Urothelium cell line (cell line): ENCODE data around the gene MOSMO.
"Not testable (repeated sequence)": the region's sequence is repeated elsewhere in the genome, so short reads cannot be mapped to it uniquely, and the experiment has no call there.

Experiments used
- DNase-seq: peaks from one replicate; pipeline ENCODE4 v3.0.0; 2011; ENCODE audit warnings: low spot score, mixed read lengths
- FAIRE-seq: peaks from 2 replicates; lab custom pipeline; 2011; peaks lifted over from hg19 to GRCh38; lab: Jason Lieb, UNC

MOSMO gene

DNA sequence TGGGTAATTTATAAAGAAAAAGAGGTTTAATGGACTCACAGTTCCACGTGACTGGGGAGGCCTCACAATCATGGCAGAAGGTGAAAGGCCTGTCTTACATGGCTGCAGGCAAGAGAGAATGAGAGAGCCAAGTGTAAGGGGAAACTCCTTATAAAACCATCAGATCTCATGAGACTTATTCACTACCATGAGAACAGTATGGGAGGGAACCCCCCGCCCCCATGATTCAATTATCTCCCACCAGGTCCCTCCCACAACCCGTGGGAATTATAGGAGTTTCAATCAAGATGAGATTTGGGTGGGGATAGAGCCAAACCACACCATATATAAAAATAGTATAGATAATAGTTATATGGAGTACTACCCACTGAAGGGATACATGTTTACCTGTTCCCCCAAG lies 36.0 kb downstream of the MOSMO start:
- FAIRE-seq, DNase-seq: not testable (repeated sequence)

DNA sequence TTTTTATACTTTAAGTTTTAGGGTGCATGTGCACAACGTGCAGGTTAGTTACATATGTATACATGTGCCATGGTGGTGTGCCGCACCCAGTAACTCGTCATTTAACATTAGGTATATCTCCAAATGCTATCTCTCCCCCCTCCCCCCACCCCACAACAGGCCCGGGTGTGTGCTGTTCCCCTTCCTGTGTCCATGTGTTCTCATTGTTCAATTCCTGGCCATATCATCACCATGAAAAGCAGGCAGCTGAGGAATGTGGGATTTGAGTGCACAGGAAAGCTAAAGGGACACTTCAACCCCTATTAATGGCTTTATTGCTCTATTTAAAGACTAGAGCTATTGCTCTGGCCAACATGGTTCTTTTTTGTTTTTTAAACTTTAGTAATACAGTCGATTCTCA lies 38.0 kb downstream of the MOSMO start:
- not testable (repeated sequence) for DNase-seq, FAIRE-seq

DNA sequence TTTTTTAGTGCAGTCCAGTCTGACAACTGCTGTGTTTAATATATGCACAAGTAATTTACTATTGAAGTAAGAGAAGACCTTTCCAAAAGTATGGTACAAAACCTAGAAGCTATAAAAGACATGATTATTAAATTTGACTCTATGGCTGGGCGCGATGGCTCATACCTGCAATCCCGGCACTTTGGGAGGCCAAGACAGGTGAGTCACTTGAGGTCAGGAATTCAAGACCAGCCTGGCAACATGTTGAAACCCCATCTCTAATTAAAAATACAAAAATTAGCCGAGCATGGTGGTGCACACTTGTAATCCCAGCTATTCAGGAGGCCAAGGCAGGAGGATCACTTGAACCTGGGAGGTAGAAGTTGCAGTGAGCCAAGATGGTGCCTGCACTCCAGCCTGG lies 43.1 kb downstream of the MOSMO start:
- DNase-seq: no peak
- FAIRE-seq: no peak

DNA sequence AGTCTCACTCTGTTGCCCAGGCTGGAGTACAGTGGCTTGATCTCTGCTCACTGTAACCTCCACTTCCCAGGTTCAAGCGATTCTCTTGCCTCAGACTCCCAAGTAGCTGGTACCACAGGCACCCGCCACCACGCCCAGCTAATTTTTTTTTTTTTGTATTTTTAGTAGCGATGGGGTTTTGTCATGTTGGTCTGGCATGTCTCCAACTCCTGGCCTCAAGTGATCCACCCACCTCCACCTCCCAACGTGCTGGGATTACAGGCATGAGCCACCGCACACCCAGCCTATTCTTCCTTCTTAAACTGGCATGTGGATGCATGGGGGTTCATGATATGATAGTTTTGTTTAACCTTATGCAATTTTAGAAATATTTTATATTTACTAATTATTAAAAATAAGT lies 45.1 kb downstream of the MOSMO start:
- no peak for FAIRE-seq
- DNase-seq: no peak

DNA sequence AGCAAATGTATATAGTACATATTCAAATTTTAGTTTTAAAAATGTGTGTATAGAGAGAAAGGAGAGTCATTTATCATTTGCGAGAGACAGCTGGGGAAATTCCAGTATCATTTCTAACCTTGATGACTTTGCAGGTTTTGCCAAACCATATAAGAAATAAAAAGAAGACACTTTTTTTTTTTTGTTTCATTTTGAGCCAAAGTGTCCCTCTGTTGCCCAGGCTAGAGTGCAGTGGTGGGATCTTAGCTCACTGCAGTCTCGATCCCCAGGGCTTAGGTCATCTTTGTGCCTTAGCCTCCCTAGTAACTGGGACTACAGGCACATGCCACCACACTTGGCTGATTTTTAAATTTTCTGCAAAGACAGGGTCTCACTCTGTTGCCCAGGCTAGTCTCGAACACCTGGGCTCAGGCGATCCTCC lies 46.0 kb downstream of the MOSMO start:
- DNase-seq: no peak
- no peak for FAIRE-seq

DNA sequence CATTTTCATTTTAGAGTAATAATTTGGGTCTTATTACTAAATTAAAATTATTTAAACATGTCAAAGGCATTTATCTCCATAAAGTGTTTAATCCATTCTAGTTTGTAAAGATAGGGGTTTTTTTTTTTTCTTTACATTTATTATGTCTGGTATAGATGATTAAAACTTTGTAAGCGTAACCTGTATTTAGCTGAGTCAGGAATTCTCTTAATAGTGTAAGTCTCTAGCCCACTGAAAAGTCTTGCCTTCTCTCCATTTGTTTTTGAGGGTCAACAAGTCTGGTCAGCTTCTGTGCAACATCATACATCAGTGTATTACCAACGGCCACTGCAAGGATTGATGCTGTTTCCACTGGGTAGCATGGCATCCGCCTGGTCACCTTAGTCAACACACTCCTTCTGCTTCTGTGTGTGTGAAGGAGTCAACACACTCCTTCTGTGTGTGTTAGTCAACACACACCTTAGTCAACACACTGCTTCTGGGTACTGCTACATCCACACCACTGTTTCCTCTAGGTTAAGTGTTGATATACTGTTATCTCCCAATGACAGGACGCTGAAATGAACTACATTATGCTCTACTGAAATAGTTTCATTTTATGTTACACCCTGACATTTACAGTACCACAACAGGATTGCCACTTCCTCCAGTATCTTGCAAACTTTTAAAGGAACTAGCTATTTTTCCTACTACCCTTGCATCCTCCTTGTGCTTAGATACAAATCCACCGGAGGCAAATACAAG lies 47.1 kb downstream of the MOSMO start:
- no peak for FAIRE-seq
- DNase-seq: no peak

DNA sequence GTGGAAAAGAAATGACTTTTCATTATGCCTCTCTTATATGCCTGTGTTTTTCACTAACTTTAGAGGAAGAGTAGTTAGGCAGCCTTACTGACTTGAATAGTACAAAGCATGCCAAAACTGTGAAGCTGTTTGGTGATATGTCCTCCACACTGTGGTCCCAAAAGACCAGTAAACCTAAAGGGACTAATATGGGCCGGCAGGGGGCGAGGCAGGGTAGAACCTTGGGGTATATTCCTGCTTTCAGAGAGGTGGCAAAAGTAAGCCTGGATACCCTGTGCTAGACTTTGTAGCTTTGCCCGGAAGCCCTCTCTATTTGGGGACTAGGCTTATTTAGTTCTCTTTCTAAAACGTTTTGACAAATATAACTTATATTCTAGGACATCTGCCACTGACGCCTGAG lies 48.0 kb downstream of the MOSMO start:
- DNase-seq (no peak), FAIRE-seq (no peak)

DNA sequence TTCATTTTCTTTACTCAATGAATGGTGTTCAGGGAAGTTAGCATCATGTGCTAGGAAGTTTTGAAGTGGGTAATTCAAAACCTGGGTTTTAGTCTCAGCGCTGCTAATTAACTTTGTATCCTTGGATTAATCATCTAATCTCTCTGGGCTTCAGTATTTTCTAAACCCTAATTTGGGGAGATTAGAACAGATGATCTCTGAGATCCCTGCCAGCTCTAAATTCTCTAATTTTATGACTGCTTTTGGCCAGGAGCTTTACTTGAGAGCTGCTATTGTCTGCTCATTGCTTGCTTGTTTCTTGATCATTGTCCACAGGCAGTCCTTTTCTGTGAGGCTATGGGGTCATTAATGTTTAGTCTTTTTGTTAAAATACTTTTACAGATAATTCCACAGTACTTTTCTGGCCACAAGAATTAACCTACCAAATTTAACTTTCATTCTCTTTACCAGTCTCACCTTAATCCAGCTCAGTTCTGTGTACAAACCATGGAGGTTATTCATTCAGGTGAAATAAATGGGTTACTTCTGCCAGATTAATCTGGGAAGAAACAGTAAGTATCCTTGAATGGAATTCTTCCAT lies 56.1 kb downstream of the MOSMO start:
- FAIRE-seq (no peak), DNase-seq (no peak)

DNA sequence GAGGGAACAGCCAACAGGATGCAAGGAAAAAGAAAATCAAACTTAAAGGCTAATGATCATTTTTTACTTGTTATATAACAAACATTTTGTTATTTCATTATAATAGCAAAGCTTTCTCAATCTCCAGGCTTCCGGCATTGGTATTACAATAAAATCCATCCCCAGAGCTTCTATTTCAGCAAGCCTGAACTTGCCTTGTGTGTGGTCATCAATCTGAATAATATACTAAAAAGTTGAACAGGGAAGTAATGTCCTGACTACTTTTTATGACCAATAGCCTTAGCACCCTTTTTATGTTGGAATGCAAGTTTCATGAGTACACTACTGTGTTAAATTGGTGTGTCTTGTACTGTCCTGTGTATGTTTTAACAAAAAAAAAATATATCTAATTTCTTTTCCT lies 57.3 kb downstream of the MOSMO start:
- DNase-seq (no peak), FAIRE-seq (no peak)

DNA sequence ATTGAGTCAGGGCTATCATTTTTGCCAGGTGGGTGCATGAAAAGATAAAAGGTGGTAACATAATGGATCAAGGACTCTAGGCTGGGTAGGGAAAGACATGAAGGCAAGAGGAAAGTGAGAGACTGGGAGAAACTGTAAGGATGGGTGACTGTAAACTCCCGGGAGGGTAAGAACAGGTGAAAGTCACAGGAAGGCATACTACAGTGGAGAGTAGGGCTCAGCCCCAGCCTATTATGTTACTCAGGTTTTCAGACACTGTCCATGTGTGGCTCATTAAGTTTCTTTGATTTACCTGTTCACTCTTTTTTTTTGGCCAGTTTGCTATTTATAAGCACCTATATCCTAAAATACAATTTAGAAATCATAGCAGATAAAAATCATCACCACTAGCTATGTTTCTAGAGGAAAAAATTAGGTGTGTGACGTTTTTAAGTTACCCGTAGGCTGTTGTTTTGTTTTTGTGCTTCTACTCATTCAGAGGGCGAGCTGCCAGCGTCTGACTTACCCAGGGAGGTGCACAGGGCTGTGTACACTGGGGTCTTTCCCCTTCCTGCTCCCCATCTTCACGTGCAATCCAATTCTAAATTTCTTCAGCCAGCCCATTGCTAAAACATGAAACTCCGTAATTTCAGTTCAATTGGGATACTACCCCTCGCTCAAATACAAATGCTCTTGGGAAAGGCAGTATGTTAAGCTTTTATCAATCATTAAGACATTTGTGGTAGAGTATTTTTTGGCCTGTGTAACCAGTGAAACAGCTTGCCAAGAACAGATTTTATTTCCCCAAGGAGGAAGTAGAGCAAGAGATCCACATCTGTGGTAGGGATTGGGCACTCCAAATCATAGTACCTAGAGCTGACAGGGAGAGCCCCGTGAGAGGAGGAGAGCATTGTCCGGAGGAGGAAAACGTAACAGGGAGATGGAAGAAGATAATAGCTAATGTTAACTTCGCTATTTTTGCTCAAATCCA lies 62.7 kb downstream of the MOSMO start:
- DNase-seq: no peak
- no peak for FAIRE-seq

DNA sequence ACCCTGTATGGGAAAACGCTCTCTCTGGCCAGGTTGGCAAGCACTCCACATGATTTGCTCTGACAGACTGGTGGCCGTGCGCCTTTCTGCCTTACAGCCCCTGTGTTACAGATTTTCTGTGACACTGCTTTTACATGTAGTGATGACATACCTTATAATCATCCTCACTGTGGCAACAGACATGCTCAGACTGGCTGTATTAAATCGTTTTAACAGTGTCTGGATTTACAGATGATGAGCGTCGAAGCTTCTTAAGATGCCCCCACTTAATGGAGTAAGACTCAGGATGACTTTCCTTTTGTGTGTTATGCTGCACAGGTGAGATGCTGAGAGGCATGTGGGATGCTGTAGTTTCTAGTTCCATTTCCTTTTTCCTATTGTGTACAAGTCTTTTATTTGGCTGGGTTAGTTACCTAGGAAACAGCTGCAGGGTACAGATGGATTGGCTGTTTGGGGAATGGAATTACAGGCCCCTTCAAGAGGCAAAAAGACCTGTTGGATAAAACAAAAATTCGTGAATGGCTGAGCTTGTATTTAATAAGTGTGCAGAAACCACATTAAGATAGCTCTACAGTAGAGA lies 63.5 kb downstream of the MOSMO start:
- no peak for FAIRE-seq
- no peak for DNase-seq

DNA sequence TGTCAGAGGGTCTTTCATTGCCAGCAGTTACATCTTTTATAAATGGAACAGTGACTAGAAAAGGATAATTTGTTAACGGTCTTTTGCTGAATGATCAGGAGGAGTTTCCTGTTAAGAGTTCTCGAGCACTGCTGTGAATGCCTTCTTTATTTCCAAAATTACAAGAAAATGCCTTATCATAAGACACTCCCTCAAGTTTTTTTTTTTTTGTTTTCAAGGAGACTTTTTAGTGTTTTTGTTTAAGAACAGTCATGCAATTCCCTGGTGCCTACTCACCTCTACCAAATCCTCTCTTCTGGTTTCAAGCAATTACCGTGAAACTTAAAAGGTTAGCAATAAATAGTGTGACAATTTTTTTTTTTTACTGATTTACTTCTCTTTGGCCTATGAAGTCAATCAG lies 65.4 kb downstream of the MOSMO start:
- DNase-seq: no peak

DNA sequence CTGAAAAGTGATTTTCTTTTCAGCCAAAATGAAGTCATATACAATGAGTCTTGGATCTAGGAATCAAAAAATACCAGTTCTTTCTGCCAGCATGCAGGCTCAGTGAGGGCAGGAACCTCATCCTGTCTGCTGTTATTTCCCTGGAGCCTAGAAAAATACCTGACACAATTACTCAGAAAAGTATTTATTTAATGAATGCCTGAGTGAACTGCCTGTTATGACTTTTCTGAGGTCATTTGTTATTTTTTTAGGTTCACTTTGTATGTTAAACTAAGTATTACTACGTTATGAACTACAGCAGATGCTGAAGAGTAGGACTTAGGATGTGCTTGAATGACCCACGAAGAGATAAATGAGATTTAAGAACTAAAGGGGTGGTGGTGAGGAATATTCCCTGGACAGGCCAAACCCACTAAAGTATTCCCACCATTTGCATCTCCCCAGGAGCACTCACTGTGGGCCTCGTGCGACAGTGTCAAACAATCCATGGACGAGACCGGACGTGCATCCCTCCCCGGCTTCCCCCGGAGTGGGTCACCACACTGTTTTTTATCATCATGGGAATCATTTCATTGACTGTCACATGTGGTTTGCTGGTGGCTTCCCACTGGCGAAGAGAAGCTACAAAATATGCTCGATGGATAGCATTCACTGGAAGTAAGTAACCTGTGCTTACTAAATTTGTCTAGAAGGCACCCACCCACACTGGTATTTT lies 67.3 kb downstream of the MOSMO start:
- FAIRE-seq (no peak), DNase-seq (no peak)

More for the DNA sequence above, 65.4 kb downstream of the MOSMO start:
- FAIRE-seq: no peak

DNA sequence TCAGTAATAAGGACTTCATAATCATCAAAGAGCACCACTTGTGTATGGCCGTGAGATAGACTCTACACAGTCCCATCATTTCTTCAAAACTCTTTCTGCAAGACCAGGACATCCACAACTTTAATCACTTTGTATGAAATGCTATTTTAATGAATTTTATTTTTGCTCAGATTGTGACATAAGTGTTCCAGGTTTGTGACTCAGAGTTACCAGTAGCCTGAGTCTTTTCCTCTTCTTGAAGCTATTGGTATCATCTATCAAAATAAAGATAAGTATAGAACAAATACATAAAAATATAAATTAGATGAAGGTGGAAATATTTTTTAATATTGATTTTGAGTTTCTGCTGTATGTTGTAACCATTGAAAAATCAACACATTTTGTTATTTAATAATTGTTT lies 67.9 kb downstream of the MOSMO start:
- DNase-seq (no peak), FAIRE-seq (no peak)

DNA sequence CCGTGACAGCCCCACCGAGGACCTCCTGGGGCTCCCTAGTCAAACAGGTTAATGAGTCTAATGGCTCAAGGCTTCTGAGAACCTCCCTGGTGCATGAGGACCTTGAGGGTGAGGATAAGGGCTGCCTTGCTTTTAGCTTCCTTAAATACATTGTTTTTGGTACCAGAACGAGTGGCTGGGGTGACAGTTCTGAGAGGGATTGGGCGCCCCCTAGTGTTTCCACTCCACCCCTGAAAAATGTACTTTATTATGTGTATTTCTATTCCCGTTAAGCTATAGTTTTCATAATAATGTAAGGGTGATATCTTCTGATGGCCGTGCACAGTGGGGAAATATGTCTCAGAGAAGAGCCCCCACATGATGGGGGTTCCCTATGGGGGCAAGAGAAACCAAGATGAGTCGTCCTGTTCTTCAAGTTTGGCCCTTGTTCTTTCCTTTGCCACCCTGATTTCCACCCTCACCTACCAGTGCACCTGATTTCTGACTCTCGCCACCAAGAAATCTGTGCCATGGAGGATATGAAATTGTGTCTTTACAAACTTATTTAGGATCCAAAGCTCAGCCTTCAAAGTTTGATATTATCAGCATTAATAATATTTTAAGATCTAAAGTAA lies 69.9 kb downstream of the MOSMO start:
- FAIRE-seq: no peak
- peak; percentile 45 for DNase-seq

DNA sequence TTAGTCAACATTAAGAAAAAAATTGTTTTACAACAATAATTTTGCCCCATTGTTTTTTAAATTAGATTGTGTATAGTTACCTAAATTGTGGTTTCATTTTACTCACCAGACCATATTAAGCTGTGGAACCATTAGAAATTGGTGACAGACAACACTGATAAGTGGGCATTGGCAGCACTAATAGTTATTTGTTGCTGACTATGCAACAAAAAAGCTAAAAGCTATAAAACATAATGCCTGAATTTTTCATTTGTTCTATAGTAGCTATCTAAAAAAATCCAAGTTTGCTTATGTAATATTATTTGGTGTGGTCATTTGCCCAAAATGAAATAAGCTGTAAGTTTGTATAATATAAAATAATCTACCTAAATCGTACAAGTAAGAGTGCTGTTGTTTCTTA lies 70.7 kb downstream of the MOSMO start:
- DNase-seq: no peak
- FAIRE-seq: no peak

DNA sequence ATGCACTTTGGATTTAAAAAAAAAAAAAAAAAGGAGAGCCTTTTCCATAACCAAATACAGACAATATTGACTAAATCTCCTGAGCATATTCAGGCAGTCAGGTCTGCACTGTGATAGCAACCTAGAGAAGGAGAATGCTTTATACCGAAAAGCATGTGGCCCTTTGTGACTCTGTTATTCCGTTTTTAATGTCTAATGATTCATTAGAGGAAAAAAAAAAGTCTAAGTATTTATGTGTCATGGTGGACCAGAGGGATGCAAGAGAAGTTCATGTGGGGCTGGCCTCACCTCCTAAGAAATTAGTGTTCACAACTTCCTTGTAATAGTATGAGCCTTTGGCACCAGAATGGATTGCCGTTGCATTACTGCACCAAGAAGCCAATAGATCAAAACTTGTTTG lies 73.1 kb downstream of the MOSMO start:
- FAIRE-seq (no peak), DNase-seq (no peak)

DNA sequence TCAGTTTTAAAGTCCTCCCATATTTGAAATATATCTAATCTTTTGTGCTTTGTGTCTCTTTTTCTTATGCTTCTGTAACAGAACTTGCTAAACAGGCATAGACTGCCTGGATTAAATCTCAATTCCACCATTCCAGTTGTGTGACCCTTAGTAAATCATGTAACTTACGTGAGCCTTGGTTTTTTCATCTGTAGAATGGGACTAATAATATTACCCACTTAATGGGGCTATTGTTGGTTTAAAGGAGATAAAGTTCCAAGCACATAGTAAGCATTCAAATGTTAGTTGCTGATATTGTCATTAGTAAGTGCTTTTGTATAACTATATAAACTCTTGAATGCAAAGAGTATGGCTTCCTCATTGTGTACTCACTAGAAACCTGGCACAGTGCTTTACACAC lies 78.5 kb downstream of the MOSMO start:
- DNase-seq (no peak), FAIRE-seq (no peak)

DNA sequence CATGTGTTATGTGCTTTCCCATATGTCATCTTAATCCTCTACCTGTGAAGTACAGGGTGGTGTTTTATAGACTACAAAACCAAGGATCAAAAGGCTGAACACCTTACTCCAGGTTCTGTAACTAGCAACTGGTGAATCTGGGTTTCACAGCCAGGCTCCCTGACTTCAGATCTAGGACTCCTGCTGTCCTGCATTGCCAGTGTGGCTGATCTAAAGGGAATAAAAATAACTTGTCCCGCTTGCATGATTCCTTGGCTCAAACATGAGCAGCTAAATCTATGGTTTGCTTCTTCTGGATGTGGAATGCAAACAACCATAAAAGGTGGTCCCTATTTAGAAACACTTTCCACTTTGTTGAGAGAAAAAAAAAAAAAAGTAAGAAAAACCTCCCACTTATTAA lies 80.7 kb downstream of the MOSMO start:
- DNase-seq: no peak
- FAIRE-seq: no peak

DNA sequence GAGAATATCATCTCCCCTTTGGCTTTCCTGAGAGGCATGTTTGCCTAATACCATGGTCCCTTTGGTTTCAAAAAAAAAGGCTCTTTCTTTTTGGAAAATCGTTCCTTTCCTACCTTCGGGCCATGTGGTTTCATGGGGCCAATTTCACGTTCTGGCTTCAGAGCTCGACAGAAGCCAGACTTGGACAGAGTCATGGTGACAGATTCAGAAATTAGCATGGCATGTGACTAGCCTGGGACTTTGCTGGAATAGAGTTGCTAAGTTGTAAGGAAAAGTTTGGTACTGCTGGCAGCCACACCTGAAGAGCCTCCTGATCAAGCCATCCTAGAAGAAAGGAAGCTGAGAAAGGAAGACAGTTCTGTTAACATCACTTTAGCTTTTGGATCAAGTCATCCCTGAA lies 82.0 kb downstream of the MOSMO start:
- DNase-seq: no peak
- FAIRE-seq: no peak
